Stimulated activated CD8-positive, alpha-beta memory T cell treated with anti-CD3 and anti-CD28 coated beads, Interleukin-4, amount 100 ng/mL, for 1 hour (primary cell): ENCODE data around the gene SLAMF6.

Experiments used
- DNase-seq, 2 donors: peaks; one replicate each; pipeline ENCODE4 v3.0.0-alpha.2; 2020; ENCODE audit warnings: low read depth in 2 of 2, low spot score in 1 of 2

SLAMF6 gene

GRCh38 chr1:160472112-160472511 is 50.9 kb downstream of the SLAMF6 start:
- no peak for DNase-seq

DNA sequence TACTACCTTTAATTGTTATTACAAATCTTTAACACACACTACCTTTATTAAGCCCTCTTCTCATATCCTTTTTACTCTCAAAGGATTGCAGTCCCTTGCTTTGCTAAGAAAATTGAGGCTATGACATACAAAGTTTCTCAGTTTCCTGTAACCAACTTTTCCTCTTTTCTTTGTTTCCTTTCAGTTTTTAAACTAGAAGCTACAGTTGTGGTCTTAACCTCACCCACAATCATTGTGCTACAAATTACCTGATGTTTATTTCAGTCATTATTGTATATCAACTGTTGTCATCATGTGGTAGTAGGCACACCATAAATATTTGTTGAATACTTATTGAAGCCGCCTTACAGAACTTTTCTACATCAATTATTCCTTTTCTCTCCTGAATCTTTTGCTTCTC is 51.8 kb downstream of the SLAMF6 start:
- no peak for DNase-seq

DNA sequence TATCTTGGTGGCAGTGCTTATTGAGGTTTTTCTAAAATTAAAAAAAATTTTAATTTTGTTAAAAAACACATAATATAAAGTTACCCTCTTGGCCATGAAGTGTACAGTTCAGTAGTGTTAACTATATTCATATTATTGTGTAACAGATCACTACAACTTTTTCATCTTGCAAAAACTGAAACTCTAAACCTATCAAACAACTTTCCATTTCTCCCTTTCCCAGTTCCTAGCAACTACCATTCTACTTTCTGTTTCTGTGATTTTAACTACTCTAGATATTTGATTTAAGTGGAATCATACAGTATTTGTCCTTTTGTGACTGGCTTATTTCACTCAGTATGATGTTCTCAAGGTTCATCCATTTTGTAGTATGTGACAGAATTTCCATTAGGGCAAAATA is 55.5 kb downstream of the SLAMF6 start:
- no peak for DNase-seq

- DNase-seq: no peak
Observed at GRCh38 chr1:160466961-160467360, 56.1 kb downstream of the SLAMF6 start.

DNA sequence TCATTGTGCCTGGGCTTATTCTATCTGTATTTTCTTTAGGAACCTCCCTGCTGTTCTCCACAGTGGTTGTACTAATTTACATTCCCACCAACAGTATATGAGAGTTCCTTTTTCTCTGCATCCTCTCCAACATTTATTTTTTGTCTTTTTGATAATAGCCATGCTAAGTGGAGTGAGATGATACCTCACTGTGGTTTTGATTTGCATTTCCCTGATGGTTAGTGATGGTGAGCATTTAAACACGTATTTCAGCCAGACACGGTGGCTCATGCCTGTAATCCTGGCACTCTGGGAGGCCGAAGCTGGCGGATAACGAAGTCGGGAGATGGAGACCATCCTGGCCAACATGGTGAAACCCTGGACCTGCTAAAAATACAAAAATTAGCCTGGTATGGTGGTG is 57.9 kb downstream of the SLAMF6 start:
- DNase-seq: no peak

GRCh38 chr1:160460683-160461287 is 62.3 kb downstream of the SLAMF6 start:
- no peak for DNase-seq

- DNase-seq: no peak
Observed at GRCh38 chr1:160460214-160460642, 62.8 kb downstream of the SLAMF6 start.

DNA sequence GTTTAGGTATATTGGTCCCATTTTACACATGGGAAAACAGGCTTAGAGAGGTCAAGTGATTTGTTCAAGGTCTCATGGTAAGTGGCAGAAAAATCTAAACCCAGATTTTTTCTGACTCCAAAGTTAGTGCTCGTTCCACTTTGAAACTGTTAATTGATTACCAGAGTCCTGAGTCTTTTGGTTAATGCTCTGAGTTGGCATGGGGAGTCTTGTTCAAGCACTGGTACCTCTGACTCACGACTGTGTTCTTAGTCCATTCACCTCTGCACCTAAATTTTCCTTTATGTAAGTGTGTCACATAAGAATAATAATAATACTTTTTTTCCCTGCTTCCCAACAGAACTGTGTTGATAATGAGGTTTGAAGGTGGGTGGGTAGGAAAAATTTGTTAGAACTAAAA is 63.4 kb downstream of the SLAMF6 start:
- no peak for DNase-seq

- no peak for DNase-seq
Observed at GRCh38 chr1:160459056-160459455, 64.0 kb downstream of the SLAMF6 start.

- DNase-seq: no peak
Observed at GRCh38 chr1:160455153-160455517, 67.9 kb downstream of the SLAMF6 start.

DNA sequence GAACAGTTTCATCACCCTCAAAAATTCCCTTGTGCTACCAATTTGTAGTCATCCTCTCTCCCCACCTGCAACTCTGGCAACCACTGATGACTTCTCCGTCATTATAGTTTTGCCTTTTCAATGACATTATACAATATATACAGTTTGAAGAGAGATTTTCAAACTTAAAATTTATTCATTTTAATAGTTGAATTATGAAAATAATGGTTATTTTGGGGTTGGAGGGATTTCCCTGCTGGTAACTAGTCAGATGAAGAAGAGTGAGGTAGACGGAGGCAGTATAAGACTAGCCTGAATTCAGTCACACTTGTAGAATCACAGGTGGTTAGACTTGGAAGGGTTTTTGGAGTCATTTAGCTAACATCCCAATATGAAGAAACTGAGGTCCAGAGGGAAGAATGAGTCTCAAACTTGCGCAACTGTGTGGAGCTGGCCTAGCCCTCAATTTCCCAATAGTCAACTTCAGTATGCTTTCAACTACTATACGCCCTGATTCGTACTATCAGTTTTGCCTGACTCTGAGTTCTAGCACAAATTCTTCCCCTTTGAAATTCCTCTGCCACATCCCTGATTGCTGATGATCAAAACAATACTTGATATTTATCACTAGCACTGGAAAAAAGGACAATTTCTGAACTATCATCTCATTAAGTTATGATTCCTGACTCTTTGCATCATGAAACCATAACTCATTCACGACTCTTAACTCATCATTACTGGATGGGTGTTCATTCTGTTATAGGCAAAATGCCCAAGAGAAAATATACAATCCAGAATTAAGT is 68.5 kb downstream of the SLAMF6 start:
- no peak for DNase-seq

DNA sequence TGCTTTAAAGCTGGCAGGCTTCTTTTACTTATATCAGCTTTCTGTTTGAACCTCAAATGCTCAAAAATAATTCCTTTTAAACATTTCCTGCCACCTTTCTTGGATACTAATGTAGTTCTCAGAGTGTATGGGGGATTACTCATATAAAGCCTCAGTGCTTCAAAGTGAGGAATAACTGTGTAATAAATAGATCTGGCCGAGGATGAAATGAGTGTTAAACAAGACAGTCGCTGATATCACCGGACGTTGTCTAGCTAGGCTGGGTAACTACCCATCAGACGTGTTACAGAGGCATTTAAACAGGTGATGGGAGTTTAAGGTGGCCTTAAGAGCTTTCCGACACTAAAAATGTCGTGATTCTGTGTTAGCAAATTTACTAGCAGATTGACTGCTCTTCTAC is 69.6 kb downstream of the SLAMF6 start:
- DNase-seq: no peak

- no peak for DNase-seq
Observed at GRCh38 chr1:160451859-160452232, 71.2 kb downstream of the SLAMF6 start.

DNA sequence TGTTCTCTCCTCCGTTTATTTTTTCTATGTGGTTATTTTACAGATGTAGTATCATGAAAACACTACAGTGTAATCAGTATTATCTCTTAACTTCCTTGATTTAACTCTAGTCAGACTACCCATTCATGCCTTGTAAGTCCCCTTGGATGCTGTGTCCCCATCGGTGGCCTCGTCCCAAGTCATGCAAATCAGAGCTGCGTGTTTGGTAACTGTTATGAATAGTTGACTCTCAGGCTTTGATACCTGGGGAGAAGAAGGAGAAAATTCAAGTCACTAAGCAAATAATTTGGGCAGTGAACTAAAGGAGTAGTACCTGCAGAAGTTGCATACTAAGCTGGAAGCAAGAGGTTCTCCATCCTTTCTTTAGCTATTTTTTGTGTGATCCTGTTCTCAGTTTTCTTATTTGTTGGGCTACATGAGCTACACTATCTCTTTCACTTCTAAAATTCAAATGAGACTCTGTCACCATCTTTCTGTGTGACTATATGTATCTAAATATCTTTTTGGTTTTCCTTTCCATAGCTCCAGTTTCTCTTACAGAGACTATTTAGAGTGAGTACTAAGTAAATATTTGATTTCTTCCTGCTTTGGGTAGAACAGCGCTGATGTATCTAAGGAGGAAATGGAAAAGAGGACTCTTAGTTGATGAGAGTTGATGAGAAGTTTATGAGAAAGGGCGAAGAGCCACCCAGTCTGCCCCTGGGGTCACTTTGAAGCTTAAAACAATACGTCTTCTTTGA is 71.8 kb downstream of the SLAMF6 start:
- no peak for DNase-seq

DNA sequence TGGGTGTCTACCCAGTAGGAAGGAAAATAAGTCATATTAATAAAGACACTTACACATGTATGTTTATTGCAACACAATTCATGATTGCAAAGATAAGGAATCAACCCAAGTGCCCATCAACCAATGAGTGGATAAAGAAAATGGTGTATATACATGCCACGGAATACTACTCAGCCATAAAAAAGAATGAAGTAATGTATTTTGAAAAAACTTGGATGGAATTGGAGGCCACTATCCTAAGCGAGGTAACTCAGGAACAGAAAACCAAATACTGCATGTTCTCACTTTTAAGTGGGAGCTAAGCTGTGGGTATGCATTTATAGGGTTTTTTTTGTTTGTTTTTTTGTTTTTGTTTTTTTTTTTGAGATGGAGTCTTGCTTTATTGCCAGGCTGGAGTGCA is 73.6 kb downstream of the SLAMF6 start:
- DNase-seq: no peak

GRCh38 chr1:160446945-160447600 is 76.0 kb downstream of the SLAMF6 start:
- no peak for DNase-seq

DNA sequence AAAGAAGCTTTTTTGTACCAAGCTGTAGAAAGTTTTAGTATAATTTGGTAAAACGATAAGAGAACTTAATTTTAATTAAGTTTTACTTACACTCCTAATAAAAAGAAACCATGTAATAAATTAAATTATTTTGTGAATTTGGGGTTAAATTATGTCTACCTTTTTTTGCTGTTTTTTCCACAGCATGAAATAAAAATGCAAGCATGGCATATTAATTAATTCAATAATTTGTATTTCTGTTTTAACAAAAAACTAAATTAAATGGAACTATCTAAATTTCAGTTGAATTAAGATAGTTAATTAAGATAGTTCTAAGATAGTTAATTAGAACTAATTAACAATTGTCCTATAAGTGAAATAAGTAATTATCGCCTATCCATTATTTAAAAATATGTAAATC is 83.3 kb downstream of the SLAMF6 start:
- no peak for DNase-seq

GRCh38 chr1:160438935-160439334 is 84.1 kb downstream of the SLAMF6 start:
- DNase-seq: no peak

GRCh38 chr1:160438317-160438918 is 84.6 kb downstream of the SLAMF6 start:
- DNase-seq: no peak

DNA sequence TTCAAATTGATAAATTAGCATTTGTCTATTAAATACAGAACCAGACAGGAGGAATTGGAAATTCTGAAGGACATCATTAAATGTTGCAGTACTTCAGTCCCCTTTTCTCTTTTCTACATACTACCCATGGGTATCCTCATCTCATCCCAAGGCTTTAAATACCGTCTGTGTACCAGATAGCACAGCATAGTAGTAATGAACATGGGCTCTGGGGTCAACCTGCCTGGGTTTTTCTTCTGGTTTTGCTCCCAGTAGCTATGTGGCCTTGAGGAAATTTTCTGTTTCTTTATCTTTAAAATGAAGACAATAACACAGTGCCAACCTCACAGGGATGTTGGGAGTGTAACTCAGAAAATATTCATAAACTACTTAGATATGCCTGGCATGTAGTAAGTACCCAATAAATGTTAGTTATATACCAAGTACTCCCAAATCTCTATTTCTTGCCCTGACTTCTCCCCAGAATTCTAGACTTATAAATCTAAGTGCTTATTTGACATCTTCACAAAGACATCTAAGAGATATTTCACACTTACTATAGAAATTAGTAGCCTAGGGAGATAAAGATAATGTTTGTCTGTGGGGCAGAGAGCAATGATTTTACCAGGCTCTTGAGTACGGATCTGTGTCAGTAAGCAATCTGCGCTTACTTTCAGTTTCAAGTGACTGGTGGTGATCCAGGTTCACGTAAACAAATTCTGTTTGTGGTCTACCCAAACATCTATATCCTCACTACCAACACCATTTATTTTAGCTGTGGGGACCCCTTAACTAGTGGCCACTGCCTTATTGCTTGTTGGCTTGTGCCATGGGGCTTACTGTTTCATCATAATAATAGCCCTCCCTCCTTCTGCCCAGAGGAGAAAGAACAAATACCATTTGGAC is 85.4 kb downstream of the SLAMF6 start:
- no peak for DNase-seq
